IPS DF 19.7 (cell line): ENCODE measurements around the gene NKX1-1.
"Not testable (repeated sequence)": the region's sequence is repeated elsewhere in the genome, so short reads cannot be mapped to it uniquely, and the experiment has no call there.

Experiments used
- DNase-seq: peaks from one replicate; pipeline ENCODE4 v3.0.0-alpha.2; 2013; ENCODE audit warnings: low read depth, low spot score

The NKX1-1 gene

GRCh38 chr4:1406394-1406980, at the start of gene NKX1-1:
Gene NKX1-1, minus strand, starts transcription at chr4:1406442. Its CDS starts 0 bp downstream, at chr4:1406442.
- no peak for DNase-seq

DNA sequence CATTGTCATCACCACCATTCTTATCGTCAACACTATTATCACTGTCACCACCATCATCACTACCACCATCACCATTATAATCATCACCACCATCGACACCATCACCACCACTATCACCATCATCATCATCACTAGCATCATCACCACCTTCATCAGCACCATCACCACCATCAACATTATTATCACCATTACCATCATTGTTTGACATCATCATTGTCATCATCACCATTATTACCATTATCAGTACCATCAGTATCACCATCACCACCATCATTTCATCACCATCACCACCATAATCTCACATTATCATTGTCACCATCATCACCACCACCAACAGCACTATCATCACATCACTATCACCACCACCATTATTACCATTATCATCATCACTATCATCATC, 47.5 kb upstream of the NKX1-1 start:
- DNase-seq, result no peak

- no peak for DNase-seq
These were observed 46.3 kb upstream of the NKX1-1 start for GRCh38 chr4:1452431-1453051.

GRCh38 chr4:1451752-1452122, 45.5 kb upstream of the NKX1-1 start:
- DNase-seq, result no peak

DNA sequence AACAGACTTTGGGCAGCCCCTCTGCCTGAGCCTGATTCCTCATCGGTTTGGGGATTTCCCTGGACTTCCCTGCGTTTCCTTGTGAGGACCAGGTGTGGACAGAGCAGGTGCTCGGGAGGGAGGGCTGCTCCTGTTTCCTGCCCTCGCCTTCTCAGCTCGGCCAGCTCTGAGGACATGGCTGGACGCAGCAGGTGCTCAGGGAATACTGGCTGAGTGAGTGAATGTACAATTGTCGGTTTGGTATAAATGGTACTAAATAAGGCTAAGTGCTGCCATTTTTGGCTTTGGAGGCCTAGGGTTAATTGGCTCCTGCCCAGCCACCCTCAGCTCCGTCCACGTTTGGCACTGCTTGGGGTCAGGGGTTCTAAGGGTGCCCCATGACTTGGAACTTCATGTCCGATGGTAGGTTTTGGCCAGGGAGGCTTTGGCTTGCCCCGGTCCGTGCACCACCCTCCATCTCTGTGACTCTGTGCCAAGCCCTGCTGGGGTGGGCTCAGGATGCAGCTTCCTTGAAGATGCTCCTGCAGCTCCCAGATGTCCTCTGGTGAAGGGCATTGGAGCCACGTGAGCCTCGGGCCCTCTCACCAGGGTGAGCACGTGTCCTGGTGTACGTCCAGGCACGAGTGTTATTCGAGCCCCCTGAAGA, 45.0 kb upstream of the NKX1-1 start:
- no peak for DNase-seq

DNA sequence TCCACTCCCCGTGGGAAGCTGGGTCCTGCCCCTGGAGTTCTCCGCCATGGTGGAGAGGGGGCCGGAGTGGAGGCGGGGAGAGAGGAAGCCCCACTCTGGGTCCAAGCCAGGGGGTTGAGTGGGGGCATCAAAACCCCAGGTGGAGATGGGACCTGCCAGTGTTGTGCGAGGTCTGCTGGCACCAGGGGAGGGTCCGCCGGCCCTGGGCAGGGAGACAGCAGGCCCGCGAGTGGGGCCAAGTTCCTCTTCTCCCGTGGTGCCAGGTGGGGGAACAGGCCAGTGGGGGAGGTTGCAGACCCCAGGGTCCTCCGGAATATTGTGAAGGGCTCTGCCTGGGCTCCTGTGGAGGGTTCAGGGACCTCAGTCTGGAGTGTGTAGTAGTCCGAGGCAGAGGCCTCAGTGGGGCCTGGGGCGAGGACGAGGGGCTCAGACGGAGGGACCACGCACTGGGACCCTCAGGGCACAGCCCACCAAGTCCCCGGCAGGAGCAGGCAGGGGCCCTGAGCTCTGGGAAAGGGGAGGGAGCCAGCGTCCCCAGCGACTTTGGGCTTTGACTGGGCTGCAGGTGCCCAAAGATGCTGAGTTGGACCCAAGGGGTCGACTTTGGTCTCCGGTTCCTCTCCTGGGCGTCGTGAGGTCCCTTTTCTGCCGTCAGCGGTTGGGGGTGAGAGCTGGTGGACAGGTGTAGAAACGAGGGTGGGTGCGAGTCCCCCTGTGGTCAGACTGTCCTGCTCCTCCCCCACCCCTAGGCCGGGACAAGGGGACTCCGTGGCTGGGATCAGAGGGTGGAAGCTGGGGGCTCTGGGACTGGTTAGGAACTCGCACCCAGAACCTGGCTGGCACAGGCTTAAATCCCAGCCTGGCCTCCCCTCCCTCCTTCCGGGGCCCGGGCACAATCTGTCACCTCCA, 43.8 kb upstream of the NKX1-1 start:
- no peak for DNase-seq

DNA sequence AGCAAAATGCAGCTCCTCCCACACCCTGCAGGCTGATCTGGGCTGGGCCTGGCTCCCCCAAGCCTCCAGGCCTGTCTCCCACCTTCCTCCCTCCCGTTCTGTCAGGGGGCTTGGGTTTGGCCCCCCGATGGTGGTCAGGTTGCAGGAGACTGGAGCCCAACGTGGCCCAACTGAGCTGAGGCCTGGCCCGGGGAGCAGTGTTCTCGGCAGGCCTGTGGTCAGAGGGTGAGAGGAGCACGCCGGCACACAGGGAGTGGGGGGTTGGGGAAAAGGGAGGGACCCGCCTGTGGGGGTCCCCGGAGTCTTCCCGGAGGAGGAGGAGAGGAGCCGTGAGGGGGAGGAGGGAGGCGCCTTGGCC, 43.2 kb upstream of the NKX1-1 start:
- DNase-seq, result no peak

- no peak for DNase-seq
These were observed 42.6 kb upstream of the NKX1-1 start for GRCh38 chr4:1448589-1449420.

DNA sequence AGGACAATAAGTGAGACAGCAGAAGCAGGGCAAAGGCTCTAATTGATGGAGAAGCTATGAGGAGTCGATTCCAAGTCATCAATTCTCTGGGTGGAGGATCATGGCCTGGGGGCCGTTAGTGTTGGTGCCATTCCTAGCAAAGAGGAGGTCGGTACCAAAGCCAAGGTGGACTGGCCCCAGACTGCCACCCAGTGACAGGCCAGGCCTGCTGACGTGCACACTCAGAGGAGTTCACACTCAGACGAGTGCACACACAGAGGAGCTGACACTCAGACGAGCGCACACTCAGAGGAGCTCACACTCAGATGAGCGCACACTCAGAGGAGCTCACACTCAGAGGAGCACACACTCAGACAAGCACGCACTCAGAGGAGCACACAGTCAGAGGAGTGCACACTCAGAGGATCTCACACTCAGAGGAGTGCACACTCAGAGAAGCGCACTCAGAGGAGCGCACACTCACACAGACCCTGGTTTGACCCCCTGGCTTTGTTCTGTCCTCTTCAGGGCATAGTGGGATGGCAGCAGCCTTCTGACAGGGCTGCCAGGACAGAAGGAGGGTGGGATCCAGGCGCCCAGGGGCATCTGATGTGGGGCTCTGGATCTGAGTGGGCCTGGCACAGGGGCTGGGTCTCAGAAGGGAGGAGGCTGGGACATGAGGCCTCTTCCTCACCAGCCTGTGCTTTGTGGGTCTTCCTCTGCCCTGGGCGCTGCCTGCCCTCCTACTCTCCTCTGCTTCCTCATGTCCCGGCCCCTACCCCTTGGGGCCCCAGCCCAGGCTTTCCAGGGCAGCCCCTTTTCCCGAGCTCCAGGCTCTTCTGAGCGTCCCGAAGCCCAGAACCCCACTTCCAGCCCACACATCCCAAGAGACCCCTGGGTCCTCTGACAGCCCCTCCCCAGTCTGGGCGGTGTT, 41.7 kb upstream of the NKX1-1 start:
- no peak for DNase-seq

GRCh38 chr4:1446502-1447386, 40.5 kb upstream of the NKX1-1 start:
- DNase-seq, result no peak

- no peak for DNase-seq
These were observed 39.6 kb upstream of the NKX1-1 start for GRCh38 chr4:1445716-1446445.

GRCh38 chr4:1443688-1444172, 37.5 kb upstream of the NKX1-1 start:
- not testable (repeated sequence) for DNase-seq

- DNase-seq, result no peak
These were observed 20.8 kb upstream of the NKX1-1 start for GRCh38 chr4:1427010-1427409.

DNA sequence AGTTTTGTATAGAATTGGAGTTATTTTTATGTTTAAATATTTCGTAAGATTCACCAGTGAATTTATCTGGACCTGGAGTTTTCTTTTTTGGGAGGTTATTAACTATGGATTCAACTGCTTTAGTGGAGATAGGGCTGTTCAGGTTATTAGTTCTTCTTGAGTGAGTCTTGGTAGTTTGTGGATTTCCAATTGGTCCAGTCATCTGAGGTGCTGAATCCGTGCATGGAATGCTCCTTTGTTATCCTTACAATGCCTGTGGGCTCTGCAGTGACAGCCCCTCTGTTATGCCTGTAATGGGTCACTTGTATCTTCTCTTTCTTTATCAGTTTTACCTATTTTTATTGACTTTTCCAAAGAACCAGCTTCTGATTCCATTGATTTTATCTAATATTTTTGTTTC, 15.4 kb upstream of the NKX1-1 start:
- no peak for DNase-seq

- DNase-seq, result no peak
These were observed 13.5 kb upstream of the NKX1-1 start for GRCh38 chr4:1419708-1420107.

DNA sequence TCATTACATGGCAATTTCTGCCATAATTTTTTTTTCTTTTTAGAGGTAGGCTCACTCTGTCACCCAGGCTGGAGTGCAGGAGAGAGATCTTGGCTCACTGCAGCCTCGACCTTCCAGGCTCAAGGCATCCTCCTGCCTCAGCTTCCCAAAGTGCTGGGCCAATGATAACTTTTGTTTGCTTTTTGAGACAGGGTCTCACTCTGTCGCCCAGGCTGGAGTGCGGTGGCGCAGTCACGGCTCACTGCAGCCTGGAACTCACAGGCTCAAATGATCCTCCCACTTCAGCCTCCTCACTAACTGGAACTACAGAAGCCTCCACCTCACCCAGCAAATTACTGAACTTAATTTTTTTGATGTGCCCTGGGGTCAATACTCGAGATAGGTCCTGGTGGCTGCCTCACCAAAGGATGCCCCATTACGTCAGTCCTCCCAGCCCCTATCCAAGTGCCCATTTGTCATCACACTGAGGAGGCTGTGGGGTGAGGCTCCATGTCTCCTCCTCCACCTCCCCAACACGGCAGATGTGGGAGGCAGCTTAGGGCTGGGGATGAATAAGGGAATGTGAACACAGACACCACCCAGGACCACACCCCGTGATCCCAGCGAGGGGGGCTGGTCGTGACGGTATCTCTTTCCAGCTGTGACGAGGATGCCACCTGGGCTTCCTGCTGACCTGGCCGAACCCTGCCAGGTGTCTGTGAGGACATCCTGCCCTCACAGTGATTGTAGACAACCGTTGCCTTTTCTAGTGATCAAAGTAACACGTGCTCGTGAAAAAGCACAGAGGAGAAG, 12.4 kb upstream of the NKX1-1 start:
- no peak for DNase-seq

- no peak for DNase-seq
These were observed 11.5 kb upstream of the NKX1-1 start for GRCh38 chr4:1417522-1418390.
